Measurements from ENCODE around the gene HMX3. TPM values are rescaled to one million over a fixed set of nuclear protein-coding genes. Genes with fewer than 3 reads are reported as not detected.

HMX3 gene
- total RNA-seq, 2 experiments from 2014 or later: 0.34 TPM; not detected in 1

DNA sequence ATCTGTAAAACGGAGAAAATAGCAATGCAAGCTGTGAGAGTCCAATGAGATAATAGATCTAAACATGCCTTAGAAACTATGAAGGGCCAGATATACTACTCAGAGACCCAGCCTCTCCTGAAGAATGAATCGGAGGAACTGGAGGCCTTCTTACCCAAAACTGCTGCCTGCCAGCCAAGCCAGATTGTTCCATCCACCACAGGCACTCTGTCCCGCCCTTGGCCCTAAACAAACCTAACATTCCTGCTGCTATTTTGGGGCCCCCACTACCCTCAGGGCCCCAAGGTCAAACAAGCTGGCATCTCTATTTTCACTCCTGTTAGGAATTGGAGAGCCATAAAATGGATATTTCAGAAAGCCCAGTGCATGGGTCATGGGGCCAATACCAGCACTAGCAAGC lies 48.0 kb upstream of the HMX3 start:
- TF ChIP-seq, protein P1, sequence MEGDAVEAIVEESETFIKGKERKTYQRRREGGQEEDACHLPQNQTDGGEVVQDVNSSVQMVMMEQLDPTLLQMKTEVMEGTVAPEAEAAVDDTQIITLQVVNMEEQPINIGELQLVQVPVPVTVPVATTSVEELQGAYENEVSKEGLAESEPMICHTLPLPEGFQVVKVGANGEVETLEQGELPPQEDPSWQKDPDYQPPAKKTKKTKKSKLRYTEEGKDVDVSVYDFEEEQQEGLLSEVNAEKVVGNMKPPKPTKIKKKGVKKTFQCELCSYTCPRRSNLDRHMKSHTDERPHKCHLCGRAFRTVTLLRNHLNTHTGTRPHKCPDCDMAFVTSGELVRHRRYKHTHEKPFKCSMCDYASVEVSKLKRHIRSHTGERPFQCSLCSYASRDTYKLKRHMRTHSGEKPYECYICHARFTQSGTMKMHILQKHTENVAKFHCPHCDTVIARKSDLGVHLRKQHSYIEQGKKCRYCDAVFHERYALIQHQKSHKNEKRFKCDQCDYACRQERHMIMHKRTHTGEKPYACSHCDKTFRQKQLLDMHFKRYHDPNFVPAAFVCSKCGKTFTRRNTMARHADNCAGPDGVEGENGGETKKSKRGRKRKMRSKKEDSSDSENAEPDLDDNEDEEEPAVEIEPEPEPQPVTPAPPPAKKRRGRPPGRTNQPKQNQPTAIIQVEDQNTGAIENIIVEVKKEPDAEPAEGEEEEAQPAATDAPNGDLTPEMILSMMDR (IDR thresholded peaks at IDR 0.05): no peak
- H3K9me3 ChIP-seq (ENCODE audit: control insufficient read depth in 1 of 2, insufficient read depth in 1 of 2, low read length in 2 of 2): no peaks in the 10 kb centered on the region
- H3K4me3 ChIP-seq (ENCODE audit: low read length): no peak overlapping the region
- POLR2A ChIA-PET: no interaction called here
- no peak overlapping the region for H3K27ac ChIP-seq (ENCODE audit: low read depth in 1 of 2, low read length in 2 of 2)
- no peak overlapping the region for H3K27ac Mint-ChIP-seq
- H3K27me3 ChIP-seq (ENCODE audit: control insufficient read depth in 1 of 2, insufficient read depth in 2 of 2, low read length in 2 of 2): peaks cover 0 to 4% of the 10 kb centered on the region in 2 experiments
- H3K4me3 Mint-ChIP-seq: no peak overlapping the region
- no peak for ATAC-seq (ENCODE audit: poor library complexity)
- H3K4me1 Mint-ChIP-seq (ENCODE audit: low read depth): no peaks in the 10 kb centered on the region
- CTCF ChIA-PET: no interaction called here
- intact Hi-C loops (cut with DNase I, micrococcal nuclease): no loop called here
- no peaks in the 10 kb centered on the region for H3K36me3 Mint-ChIP-seq (ENCODE audit: low read depth)
- no peaks in the 10 kb centered on the region for H3K36me3 ChIP-seq (ENCODE audit: insufficient read depth, low read length)
- peaks cover 15% of the 10 kb centered on the region for H3K27me3 Mint-ChIP-seq
- DNase-seq: no peak
- no peaks in the 10 kb centered on the region for H3K9me3 Mint-ChIP-seq
- no peaks in the 10 kb centered on the region for H3K4me1 ChIP-seq (ENCODE audit: insufficient read depth, low read length)

DNA sequence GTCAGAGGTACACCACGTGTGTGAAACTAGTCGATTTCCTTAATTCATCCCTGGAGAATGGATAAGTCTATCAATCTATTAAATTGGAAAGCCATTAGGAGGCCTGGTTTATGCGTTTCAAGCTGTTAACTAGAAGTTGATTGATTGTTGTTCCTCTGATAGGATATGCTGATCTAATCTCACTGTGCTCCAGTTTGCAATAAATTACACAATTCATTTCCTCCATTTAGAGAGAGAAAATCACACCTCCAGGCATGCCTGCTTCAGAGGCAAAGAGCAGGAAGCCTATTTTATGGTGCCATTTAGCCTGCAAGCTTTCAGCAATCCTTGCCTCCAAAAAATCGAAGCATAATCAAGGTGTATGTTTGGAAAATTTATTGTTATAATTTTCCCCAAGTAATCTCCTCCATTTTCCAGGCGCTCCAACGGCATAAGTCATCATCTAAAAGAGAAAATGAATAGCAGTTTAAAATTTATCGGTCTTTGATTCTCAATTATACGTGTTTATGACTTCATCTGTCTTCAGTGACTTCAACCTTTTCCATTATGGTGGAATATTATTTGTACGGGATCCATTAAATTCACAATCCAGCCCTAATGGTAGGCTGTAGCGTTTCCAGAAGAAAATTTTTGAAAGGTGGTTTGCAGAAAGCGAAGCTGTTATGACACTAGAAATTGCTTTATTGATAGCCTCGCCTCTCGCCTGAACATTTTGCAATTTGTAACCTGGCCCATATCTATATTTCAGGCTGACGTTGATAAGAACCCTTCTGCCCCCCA lies 42.9 kb upstream of the HMX3 start:
- no peak for DNase-seq
- Mint-ChIP-seq H3K36me3 (ENCODE audit: low read depth) (no peaks in the 10 kb centered on the region), H3K9me3 (no peaks in the 10 kb centered on the region), H3K4me3 (no peak overlapping the region), H3K4me1 (ENCODE audit: low read depth) (no peaks in the 10 kb centered on the region), H3K27me3 (peaks cover 27% of the 10 kb centered on the region), H3K27ac (no peak overlapping the region)
- H3K4me3 ChIP-seq (ENCODE audit: low read length): no peak overlapping the region
- H3K27ac ChIP-seq (ENCODE audit: low read depth in 1 of 2, low read length in 2 of 2): no peak overlapping the region
- no peaks in the 10 kb centered on the region for H3K4me1 ChIP-seq (ENCODE audit: insufficient read depth, low read length)
- no peaks in the 10 kb centered on the region for H3K9me3 ChIP-seq (ENCODE audit: control insufficient read depth in 1 of 2, insufficient read depth in 1 of 2, low read length in 2 of 2)
- no peak for ATAC-seq (ENCODE audit: poor library complexity)
- intact Hi-C loops (cut with DNase I, micrococcal nuclease): no loop called here
- H3K27me3 ChIP-seq (ENCODE audit: control insufficient read depth in 1 of 2, insufficient read depth in 2 of 2, low read length in 2 of 2): peaks cover 2 to 9% of the 10 kb centered on the region in 2 experiments
- ChIA-PET POLR2A (no interaction called here), CTCF (no interaction called here)
- TF ChIP-seq, protein P1 (IDR thresholded peaks at IDR 0.05): no peak
- H3K36me3 ChIP-seq (ENCODE audit: insufficient read depth, low read length): no peaks in the 10 kb centered on the region

DNA sequence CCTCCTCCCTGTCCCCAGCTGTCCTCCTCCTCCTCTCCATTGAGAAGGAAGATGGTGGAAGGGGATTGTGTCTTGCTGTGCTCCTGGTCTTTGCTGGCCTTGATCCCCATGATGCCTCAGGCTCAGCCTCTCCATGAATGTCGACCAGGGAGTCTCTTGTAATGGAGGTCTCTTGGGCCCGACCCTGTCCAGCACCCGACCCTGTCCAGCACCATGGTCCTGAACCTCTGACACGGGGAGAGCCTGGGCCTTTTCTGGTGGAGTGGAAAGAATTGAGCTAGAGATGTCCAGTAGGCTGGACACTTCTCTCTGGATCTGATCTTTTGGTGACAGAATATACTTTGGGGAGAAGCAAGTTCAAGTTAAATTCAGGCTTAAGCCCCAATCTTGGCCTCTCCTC lies 42.3 kb upstream of the HMX3 start:
- no peaks in the 10 kb centered on the region for H3K4me1 Mint-ChIP-seq (ENCODE audit: low read depth)
- TF ChIP-seq, protein P1 (IDR thresholded peaks at IDR 0.05): no peak
- no peaks in the 10 kb centered on the region for H3K9me3 Mint-ChIP-seq
- Histone ChIP-seq H3K27me3 (ENCODE audit: control insufficient read depth in 1 of 2, insufficient read depth in 2 of 2, low read length in 2 of 2) (peaks cover 2 to 9% of the 10 kb centered on the region in 2 experiments), H3K4me1 (ENCODE audit: insufficient read depth, low read length) (no peaks in the 10 kb centered on the region), H3K4me3 (ENCODE audit: low read length) (no peak overlapping the region), H3K27ac (ENCODE audit: low read depth in 1 of 2, low read length in 2 of 2) (no peak overlapping the region), H3K9me3 (ENCODE audit: control insufficient read depth in 1 of 2, insufficient read depth in 1 of 2, low read length in 2 of 2) (no peaks in the 10 kb centered on the region), H3K36me3 (ENCODE audit: insufficient read depth, low read length) (no peaks in the 10 kb centered on the region)
- ChIA-PET CTCF (no interaction called here), POLR2A (no interaction called here)
- H3K27me3 Mint-ChIP-seq: peaks cover 27% of the 10 kb centered on the region
- intact Hi-C loops (cut with DNase I, micrococcal nuclease): no loop called here
- ATAC-seq (ENCODE audit: poor library complexity) (no peak), DNase-seq (no peak)
- no peaks in the 10 kb centered on the region for H3K36me3 Mint-ChIP-seq (ENCODE audit: low read depth)
- no peak overlapping the region for H3K4me3 Mint-ChIP-seq
- H3K27ac Mint-ChIP-seq: no peak overlapping the region
